ENCODE data around the gene BCAR1.

DNA sequence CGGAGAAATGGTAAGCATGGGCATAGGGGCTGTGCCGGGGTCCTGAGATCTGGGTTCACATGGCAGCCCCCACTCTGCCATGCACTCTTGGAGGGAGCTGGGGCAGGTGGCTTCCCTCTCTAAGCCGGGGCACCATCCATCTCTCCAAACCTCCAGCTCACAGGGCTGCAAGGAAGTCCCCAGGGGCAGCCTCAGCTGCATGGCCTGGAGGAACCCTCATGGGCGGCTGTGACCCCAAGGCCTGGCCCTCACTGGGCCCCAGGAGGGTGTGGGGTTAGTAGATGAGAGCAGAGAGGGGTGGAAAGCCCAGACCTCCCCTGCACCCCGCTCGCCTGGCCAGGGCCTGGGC, 47.0 kb downstream of the BCAR1 start:
- TF ChIP-seq GATA3 (IDR thresholded peaks at IDR 0.05; ENCODE audit: low read depth, low read length) (no peak), GATA2 (IDR thresholded peaks at IDR 0.05; ENCODE audit: low read depth, low read length) (no peak)
